Stimulated activated CD8-positive, alpha-beta memory T cell treated with anti-CD3 and anti-CD28 coated beads, Interleukin-12 subunit alpha, Interleukin-12 subunit beta, amount 100 ng/mL, for 24 hours (primary cell): ENCODE results near the gene CHD1.
A peak's percentile ranks its signal among the peaks of the same experiment; 100 is the strongest.

Source experiments
- DNase-seq: peaks from one replicate; pipeline ENCODE4 v3.0.0-alpha.2; 2020; ENCODE audit errors: extremely low read depth

The CHD1 gene

DNA sequence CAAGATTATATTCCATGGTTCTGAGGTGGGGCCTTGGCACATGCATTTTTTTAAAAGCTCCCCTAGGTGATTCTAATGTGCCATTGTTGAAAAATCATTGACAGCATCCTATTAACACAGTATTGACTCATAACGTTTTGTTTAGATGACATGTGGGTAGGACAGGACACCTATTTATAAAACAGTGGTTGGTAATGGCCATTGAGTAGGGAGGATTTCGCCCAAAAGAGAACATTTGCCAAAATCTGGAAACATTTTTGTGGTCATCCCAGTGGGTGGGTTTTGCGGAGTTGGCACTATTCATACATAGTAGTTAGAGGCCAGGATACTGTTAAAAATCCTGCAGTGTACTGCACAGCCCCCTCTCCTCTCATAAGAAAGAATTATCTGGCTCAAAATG, 6.4 kb upstream of the CHD1 start:
- no peak for DNase-seq

DNA sequence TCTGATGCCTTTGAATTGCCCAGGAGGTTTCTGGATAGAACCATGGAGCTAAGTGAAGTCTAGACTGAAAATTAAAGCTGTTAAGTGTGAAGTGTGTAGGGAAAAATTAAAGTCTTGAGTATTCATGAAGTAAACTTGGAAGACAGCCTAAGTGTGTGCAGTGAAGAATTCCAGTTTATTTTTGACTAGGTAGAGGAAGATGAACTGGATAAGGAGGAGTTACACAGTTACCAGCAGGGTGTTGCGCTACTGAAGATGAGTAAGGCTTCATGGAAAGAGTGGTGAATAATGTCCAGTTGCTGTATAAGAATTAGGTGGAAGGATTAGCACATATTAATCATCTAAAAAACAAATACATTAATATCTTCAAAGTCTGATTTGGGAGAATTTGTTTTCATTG, 5.7 kb upstream of the CHD1 start:
- DNase-seq = no peak

GRCh38 chr5:98933445-98934072, 4.8 kb upstream of the CHD1 start:
- DNase-seq = peak; percentile 3

DNA sequence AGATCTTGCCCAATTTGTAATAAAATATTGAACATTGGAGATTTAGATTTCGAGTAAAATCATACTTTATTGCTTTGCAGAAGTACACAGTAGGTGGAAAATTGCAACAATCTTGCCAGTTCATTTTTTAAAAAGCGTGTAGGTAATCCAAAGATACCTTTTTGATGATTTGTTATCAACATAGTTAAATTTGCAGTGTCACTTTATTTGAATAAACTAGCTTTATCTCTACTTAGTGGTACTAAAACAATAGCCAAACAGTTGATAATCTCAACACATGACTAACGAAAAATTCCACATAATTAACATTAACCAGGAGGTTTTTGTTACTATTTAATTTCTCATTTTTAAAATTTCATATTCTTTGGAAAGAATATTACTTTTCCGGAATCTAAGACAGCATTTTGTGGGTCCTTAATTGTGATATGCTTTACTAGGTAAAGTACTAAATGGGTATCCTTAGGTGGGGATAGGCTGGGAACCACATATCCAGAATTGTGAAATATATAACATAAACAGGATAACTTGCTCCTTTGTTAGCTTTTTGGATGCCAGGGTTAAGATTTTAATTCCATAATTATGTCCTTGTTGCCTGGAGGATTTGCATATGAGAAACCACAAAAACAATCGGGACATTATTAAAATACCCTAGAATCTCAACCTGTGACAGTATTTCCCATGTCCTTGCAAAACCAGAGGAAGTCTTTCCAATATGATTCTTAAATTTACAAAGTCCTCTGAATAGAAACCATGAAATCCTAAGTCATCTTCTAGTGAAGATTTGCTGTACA, 2.4 kb upstream of the CHD1 start:
- no peak for DNase-seq

GRCh38 chr5:98929710-98930298, 997 bp upstream of the CHD1 start:
- no peak for DNase-seq

- DNase-seq = peak; percentile 14
These were observed 576 bp downstream of the CHD1 start for GRCh38 chr5:98927989-98928872.

DNA sequence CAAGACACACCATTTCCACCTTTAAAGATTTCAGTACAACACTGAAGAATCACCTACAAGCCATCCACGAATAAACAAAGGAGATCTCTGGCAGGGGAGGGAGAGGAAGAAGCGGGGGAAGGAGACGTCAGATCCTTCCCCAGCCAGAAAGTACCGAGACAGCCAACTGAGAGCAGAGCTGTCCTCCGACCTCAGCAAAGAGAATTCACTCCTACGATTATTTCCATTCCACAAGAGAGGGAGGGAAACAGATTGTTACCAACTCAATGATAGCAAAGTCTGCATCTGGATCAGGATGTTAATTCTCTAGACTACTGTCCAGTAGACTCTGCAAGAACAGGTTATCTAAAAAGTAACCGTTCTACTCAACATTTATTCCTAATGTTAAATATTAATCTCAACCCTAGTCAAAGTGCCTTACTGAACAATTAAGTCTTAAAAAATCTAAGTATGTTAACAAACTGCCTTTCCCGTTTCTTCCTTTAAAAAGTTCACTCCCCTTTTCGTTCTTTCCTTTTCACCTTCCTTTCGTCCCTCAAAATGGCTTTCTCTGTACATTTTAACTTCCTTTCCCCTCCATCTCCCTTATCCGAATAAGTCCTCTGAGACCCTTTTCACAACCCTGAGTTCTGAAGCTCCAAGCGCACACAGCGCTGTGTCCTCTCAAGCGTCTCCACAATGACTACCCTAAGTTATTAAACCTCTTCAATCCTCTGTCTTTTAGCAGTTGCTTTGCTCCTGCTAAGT, 1.4 kb downstream of the CHD1 start:
- peak; percentile 14 for DNase-seq

GRCh38 chr5:98923966-98924365, 4.8 kb downstream of the CHD1 start:
- no peak for DNase-seq

DNA sequence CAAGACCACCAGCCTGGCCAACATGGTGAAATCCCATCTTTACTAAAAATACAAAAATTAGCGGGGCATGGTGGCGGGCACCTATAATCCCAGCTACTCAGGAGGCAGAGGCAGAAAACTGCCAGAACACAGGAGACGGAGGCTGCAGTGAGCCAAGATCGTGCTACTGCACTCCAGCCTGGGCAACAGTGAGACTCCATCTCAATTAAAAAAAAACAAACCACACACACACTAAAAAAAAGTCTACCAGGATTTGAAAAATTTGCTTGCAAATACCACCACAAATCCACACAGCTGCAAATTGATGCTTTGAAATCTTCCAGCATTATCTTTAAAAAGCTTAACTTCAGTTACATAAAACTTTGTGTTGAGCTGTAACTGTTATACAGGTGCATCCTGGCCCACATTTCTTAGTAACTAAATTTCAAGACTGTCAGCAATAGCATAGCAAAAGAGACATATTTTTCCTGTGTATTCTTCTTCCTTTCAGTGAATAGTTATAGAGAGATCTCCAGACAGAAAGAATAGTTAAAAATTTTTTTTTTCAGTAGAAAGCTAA, 6.8 kb downstream of the CHD1 start:
- no peak for DNase-seq

DNA sequence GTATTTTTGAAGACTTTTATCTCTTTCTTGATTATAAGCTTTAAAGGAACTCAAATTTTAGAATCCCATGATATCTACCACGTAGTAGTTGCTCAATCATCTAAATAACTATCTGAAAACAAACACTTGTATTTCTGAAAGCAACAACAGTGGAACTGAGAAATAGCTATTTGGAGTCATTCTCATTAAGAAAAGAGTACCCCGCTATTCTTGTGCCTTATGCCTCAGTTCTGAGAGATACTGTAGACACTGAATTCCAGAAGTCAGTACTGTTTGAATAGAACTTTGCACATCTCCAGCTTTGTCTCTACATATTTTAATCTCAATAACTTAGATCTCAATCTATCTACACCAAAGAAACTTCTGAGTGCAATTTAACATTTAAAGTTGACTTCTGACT, 11.4 kb downstream of the CHD1 start:
- no peak for DNase-seq

DNA sequence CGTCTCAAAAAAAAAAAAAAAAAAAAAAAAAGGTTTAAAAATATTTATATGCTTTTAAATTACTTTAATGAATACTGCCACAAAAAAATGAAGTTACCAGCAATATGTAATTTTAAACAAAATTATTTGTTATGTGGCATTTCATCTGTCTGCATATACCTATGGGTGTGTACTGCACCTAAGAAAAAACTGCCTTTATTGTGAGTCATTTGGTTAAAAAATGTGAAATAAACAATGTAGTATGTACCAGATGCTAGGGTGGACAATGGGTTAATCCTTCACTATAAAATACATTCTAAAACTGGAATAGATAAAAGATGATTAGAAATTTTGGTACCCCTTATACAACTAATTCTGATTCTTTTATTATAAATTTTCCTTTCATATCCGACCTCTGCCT, 12.3 kb downstream of the CHD1 start:
- no peak for DNase-seq

- no peak for DNase-seq
These were observed 14.9 kb downstream of the CHD1 start for GRCh38 chr5:98913911-98914310.

DNA sequence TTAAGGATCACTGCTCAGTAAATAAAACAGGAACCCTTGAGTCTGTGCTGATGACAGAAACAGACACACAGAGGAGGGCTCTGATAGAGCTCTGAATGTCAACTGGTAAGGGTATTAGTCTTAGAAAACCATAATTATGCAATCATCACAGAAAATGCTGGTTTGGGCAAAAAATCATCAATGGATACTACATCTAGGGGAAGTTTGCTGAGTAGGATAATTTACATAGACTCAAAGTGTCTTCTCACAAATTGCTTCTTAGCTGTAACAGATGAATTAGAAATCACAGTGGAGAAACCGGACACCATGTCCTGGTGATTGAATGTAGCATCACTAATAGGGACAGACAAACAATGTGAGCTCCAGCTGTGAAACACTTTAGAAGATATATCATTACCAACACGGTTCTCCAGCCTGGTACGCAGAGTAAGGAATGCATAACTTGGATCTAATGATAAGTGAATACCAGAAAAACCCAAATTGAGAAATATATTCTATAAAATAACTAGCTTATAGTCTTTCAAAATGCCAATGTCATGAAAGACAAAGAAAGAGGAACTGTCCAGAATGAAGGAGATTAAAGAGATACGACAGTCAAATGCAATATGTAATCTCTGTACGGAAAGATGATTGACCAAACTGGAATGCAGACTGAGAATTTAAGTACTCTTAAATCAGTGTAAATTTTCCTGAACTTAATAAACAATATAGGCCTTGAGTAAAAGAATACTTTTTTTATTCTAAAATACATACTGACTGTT, 17.3 kb downstream of the CHD1 start:
- no peak for DNase-seq

DNA sequence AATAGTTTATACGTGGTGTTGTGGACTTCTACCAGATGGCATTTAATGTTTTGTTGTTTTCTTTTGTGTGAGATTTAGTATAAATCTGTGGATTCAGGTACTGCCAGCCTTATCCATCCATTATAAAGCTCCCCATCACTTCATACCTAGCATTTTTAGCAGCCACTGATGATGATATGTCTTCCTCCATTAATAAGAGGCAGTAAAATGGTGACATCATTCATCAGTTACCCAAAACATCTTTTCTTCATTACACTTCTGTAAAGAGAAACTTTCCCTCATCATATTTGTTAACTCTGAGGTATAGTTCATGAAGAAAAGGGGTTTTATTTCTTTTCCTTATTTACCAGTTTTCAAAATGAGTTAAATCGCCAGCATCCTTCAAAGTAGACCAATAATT, 19.4 kb downstream of the CHD1 start:
- DNase-seq = no peak

DNA sequence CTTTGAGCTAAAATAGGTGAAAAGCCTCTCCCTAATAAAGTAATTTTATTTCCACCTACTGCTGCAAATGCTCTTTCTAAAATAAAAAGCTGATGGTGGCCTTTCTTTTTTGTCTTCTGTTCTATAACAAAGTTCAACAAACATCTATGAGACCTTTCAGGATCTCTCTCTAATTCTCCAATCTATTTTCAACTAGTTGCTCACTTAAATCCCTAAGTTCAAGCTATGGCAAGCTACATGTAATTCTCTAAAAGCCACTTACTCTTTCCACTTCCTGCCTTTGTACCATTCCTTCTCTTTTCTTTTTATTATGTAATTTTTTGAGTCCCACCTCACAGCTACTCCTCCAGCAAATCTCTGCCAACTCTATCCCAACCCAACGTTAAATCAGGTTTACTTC, 20.9 kb downstream of the CHD1 start:
- DNase-seq = no peak

GRCh38 chr5:98906756-98907355, 22.0 kb downstream of the CHD1 start:
- no peak for DNase-seq

DNA sequence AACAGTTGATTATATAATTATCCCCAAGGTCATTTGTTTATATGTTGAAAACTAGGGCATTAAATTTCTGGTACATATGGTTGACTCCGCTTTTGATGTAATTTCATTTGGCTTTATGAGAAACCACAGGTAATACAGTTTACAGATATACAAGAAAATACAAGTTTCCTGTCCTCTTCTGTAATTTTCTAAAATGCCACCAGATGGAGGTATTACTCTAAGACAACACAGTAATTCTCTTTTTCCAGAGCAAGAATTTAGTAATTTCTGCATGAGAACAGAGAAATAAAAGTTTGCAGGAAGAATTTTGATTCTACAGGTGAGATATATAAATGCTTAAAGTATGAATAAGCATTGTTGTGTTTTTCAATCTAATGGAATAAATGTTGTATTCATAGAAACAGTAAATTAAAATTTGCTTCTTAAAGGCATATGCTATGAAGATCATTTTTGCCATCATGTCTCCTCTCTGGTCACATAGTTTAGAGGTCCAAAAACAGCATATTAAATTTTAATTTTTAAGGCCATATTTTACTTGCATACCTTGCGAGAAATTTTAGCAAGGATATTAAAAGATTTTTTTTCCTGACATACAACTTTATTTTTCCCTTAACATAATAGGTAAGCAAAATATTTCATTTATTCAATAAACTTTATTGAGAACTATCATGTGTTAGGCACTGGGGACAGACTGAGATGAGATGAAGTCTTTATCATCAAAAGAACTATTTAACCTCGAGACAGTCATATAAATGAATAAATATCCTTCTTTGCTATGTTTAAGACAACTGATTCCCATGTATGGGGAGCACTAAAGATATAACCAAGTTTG, 22.7 kb downstream of the CHD1 start:
- DNase-seq = no peak

GRCh38 chr5:98904780-98905179, 24.0 kb downstream of the CHD1 start:
- DNase-seq = no peak

DNA sequence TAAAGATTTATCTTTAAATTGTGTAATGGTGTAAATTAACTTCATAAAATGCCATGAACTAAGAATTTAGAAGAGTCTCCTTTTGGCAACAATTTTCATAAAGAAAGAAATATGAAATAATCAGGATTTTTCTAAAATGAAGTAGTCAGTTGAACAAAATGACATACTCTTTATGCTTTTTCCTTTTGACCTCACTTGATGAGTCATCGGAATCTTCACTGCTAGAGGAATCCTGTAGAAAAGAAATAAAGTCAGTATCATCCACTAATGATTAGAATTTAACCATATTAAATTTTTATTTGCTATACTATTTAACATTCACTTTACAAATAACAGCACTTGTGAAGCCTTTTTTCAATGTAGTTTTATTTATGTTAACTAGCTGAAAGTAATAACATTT, 26.1 kb downstream of the CHD1 start:
- no peak for DNase-seq
